Frontal cortex (tissue), 4 donors: ENCODE data around the gene KPNA5. TPM values are rescaled to one million over a fixed set of nuclear protein-coding genes. Genes with fewer than 3 reads are reported as not detected.
A peak's percentile ranks its signal among the peaks of the same experiment; 100 is the strongest.
"Not testable (repeated sequence)": the region's sequence is repeated elsewhere in the genome, so short reads cannot be mapped to it uniquely, and the experiment has no call there.

Source experiments
- DNase-seq, 2 donors: peaks; one replicate each; pipeline ENCODE4 v3.0.0; 2012; ENCODE audit warnings: low spot score in 2 of 2
- FAIRE-seq: peaks from 2 replicates; lab custom pipeline; 2012; peaks lifted over from hg19 to GRCh38; lab: Jason Lieb, UNC
- total RNA-seq: library from RNA; depleted of rRNA; stranded (reverse); fragments of >200 nt; gene quantifications from one replicate; pipeline ENCODE4 v1.2.3, GENCODE V29; 2014
- donor health status: control.
- donor health status: control.
- donor health status: control.

The KPNA5 gene
- 52.6 TPM for total RNA-seq

DNA sequence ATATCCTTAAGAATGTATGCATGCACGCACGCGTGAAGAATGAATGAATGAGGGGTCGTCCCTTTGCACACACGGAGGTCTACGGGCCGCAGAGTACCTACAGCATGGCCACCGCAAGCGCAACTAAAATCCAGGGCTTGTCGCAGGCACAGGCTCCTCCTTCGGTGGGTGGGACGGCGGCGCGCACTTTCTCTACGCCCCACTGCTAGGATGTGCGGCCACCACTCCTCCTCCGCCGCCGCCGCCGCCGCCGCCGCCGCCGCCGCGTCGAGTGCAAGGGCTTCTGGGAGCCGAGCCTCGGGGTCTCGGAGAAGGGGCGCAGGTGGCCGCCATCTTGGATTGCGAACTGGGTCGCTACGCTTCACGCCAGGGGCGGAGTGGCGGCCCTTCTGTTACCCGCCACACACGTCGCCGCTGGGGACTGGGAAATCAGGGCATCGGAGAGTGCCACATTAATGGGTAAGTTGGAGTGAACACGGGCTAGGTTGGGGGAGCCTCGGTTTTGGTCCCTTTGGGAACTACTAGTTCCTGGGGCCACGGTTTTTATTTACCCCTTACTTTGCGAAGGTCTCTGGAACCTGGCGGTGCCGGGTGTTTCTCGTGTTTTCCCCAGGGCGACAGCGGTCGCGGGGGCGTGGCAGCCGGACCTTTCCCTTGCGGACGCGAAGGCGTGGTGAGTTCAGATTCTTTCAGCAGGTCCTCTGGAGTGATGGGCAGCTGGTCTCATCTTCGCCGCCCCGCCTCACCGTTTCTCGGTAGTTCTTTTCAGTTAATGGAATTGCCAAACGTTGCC lies at the start of gene KPNA5:
KPNA5 (plus strand) TSS at position 332 of the 793 bp plus-strand sequence; CDS start at position 456, 124 bp downstream.
- no peak for FAIRE-seq
- peak; percentile 71 to 75 for DNase-seq

DNA sequence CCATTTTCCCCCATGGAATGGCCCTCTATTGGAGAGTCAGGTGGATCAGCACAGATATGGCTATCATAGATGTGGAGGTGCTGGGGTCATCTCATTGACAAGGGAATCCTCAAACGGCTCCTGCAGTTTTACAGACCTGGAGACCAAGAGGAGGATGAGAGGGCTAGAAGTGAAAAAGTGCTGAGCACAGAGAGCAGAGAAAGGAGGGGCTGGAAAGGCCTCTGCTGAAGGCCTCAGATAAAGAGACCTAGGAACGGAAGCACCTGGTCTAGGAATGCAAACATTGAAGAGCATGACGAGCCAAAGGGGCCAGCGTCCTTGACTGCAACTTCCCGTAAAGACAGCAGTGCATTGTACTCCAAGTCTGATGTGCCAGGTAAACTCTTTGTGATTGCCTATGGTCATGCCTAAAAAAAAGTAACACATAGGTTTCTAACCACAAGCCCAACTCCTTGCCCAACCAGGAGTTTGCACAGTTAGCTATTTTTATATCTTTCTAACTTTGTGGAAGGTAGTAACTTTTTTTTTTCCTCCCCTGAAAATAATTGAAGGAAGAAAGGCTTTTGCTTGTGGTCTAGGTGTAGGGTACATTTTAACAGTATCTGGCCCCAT lies 49.5 kb upstream of the KPNA5 start:
- no peak for FAIRE-seq
- DNase-seq = no peak

DNA sequence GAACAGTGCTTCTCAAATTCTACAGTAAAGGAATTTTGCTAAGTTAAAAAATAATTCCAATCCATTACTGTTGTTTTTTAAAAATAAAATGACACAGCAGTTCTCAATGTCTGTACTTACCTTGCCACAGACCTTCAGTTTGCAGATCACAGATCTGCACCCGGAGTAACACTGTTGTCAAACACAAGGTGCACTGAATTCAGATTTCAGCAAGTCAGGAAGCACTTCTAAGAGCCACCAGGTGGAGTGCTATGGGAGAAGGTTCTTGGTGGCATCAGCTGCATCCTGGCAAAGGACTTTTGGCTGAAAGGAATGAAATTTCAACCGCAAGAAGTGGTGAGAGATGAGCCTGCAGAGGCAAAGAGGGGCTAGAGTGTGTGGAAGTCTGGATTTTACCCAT lies 47.3 kb upstream of the KPNA5 start:
- no peak for FAIRE-seq
- no peak for DNase-seq

DNA sequence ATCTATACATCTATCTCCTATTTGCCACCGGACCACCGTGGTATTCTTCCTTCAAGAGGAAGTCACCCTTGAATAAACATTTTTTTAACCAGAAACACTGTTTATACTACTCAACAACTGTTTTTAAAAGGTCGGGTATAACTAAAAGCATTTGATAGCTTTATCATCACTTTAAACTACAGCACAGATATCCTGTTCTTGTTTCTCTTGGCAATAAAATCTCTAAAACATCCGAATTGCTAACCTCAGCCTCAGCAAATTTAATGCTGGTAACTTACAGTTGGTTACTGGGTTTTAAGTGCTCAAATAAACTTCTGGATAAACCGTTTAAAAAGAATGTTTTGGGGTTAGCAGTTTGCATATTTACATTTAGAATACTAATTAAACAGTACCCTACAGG lies 32.9 kb upstream of the KPNA5 start:
- DNase-seq (no peak), FAIRE-seq (no peak)

DNA sequence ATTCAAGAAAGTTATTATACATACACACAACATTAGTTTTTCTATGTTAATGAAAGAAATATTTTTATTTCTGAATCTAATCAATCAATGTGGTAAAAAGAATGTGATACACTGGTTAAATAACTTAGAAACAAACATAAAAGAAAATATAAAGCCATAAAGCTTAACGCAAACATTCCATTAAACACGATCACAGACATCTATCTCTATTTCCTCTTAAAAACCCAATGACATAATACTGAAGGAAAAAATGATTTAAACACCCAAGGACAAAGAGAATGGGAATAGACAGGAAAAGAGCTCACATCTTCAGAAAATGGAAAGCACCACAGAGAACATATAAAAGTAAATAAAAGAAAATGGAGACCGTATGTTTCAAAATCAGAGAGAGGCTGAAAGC lies 31.9 kb upstream of the KPNA5 start:
- DNase-seq (no peak), FAIRE-seq (peak; percentile 17)

DNA sequence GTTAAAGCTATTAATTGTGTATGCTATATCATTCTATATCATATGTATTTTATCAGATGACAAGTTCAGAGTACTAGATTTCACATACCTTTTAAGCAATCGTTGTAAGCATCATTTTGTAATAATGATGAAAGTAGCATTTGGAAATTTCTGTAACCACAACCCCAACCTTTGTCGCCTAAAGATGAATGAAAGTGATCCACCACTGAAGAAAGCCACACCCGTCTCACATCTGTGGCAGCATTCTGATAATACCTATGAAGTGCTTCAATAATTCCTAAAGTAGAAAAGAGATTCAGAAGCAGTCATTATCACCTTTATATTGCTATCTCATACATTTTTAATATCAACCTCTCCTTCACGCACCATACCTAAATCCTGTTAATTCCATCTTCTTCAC lies 29.1 kb upstream of the KPNA5 start:
- DNase-seq = no peak
- FAIRE-seq = no peak

DNA sequence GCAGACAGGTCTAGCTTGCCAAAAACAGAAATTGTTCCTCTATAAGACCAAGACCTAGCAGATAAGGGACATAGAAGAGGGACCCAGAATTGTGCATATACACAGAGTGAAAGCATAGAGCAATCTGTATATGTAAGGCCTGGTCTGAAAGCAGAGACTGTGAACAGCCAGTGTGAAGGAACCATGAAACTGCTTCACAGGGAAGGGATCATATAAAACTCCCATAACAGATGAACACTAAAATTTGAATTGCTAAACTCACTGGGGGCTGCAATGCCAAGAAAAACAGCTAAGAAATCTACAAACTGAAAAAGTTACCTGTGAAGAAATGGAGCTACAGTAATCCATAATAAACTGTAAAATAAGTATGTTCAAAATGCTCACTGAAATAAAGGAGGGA lies 19.4 kb upstream of the KPNA5 start:
- FAIRE-seq = no peak
- DNase-seq = no peak

DNA sequence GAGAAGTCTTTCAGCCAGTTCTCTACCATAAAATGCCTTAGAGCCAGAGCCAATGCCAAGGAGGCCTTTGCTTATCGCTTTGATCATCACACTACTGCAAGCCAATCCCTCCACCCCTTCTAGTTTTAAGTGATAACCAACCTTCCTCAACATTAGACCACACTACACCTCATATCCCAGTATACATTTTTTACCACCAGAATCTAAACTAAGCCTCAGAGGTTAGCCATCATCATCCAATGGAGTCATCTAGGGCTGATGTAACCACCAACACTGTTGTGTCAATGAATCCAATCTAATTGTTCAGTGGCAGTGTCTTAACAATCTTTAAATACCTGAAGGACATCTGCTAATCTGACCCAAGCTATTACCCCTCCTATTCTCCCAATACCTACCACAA lies 18.8 kb upstream of the KPNA5 start:
- DNase-seq (no peak), FAIRE-seq (no peak)

DNA sequence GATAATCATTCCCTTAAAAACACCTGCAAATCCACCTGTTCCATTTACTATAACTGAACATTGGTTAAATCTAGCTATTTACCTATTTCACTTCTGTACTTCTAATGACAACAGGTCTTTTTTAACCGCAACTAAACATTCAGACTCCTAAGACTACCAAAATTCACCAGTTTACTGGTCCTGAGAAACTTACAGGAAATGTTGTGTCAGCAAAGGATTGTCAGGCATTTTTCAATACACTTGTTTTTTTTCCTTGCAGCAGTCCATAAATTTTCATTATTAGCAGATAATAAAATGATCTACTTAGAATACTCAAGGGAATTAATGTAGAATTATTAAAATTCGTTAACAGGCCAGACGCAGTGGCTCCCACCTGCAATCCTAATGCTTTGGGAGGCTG lies 17.7 kb upstream of the KPNA5 start:
- FAIRE-seq (no peak), DNase-seq (no peak)

DNA sequence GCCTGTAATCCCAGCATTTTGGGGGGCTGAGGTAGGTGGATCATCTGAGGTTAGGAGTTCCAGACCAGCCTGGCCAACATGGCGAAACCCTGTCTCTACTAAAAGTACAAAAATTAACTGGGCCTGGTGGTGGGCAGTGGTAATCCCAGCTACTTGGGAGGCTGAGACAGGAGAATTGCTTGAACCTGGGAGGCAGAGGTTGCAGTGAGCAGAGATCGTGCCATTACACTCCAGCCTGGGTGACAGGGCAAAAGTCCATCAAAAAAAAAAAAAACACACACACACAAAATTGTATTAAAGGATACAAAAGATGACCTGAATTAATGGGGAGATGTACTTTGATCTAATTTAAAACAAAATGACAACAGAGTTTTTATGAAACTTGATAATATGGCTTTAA lies 16.8 kb upstream of the KPNA5 start:
- DNase-seq, FAIRE-seq: not testable (repeated sequence)

DNA sequence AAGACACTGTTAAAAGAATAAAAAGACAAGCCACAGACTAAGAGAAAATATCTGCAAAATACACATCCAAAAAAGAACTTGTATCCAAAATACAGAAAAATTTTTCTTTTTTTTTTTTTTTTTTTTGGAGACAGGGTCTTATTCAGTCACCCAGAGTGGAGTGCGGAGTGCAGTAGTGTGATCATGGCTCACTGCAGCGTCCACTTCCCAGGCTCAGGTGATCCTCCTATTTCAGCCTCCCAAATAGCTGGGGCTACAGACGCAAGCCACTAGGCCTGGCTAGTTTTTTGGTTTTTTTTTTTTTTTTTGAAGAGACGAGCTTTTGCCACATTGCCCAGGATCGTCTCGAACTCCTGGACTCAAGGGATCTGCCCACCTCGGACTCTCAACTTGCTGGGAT lies 15.5 kb upstream of the KPNA5 start:
- no peak for FAIRE-seq
- no peak for DNase-seq

DNA sequence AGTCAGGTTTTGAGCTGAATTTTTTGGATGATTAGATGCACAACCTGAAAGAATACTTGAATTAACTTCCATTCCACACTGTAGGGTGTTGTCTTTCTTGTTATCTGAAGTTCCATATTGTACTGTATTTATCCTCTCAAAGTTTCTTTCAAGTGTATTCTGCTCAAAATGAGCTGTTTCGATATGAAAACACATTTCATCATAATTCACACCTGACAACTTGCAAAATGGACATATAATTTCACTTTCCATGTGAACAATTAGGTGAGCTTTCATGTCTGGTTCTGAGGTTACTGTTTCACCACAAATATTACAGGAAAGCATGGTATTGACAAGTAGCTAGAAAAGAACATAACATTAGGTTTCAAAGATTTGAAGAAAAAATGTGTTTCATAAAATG lies 14.1 kb upstream of the KPNA5 start:
- no peak for DNase-seq
- no peak for FAIRE-seq

DNA sequence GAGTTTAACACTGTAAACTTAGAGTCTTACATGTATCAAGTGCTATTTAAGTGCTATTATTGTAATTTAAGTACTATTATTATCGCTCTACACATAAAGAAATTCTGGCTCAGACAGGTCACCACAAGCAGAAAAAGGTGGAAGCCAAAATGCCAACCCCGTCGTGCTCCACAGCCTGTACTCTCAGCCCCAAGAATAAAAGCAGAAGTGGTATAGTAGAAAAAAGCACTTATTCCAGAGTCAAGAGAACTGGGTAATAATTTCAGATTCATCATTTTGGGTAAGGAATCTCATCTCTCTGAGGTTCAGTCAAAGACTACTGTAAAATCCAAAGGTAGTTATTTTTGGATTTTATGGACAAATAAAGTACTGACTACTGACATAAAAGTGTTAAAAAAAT lies 13.4 kb upstream of the KPNA5 start:
- FAIRE-seq = no peak

DNA sequence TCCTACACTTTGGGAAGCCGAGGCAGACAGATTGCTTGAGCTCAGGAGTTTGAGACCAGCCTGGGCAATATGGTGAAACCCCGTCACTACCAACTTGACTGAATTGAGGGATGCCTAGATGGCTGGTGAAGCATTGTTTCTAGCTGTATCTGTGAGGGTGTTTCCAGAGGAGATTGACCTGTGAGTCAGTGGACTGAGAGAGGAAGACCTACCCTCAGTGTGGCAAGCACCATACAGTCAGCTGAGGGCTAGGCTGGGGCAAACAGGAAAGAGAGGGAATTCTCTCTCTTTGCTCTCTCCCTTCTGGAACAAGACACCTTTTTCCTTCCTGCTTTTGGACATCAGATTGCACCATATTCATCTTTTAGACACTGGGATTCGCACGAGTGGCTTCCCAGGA lies 8.7 kb upstream of the KPNA5 start:
- DNase-seq (no peak), FAIRE-seq (no peak)

More for the DNA sequence above, 13.4 kb upstream of the KPNA5 start:
- no peak for DNase-seq

DNA sequence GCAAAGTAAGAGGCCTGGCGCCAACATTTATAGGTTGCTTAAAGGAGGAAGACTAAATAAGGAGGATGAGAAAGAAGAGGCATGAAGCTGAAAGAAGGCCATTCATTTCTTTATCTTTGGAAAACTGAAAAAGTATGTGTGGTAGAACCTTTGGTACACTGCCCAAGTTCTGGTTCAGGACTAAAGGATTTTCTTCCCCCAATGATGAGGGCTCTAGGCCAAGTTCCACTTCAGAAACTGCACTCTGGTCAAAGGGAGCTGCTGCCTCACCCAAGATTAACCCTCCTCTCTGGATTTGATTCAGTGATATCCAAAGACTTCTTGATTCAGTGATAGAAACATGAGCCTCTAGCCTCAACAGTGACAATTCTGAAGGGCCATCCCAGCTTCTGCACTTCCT lies 5.0 kb upstream of the KPNA5 start:
- FAIRE-seq = no peak
- no peak for DNase-seq

DNA sequence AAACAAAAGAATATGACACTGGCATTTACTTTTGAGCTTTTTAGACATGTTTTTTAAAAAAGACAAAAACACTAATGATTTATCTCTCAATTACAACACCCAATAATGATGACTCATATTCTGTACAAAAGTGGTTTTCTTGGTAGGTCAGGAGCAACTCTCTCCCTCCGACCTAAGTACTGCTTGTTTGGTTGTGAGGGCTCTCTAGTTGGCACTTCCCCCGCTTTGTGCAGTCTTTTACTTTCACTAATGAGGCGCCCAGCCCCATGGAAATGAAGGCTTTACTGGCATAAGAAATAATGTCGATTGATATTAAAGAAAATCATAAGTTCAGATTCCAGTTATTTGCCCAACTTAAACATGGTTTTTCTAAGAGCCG lies 1.3 kb downstream of the KPNA5 start:
- DNase-seq = peak in 1 of 2 donors; percentile 19
- no peak for FAIRE-seq

DNA sequence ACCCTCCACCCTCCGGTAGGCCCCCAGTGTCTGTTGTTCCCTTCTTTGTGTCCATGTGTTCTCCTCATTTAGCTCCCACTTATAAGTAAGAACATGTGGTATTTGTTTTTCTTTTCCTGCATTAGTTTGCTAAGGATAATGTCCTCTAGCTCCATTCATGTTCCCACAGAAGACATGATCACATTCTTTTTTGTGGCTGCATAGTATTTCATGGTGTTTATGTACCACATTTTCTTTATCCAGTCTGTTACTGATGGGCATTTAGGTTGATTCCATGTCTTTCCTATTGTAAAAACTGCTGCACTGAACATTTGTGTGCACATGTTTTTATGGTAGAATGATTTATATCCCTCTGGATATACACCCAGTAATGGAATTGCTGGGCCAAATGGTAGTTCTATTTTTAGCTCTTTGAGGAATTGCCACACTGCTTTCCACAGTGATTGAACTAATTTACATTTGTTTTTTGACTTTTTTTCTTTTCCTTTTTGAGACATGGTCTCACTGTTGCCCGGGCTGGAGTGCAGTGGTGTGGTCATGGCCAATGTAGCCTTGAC lies 4.5 kb downstream of the KPNA5 start:
- FAIRE-seq (no peak), DNase-seq (no peak)

DNA sequence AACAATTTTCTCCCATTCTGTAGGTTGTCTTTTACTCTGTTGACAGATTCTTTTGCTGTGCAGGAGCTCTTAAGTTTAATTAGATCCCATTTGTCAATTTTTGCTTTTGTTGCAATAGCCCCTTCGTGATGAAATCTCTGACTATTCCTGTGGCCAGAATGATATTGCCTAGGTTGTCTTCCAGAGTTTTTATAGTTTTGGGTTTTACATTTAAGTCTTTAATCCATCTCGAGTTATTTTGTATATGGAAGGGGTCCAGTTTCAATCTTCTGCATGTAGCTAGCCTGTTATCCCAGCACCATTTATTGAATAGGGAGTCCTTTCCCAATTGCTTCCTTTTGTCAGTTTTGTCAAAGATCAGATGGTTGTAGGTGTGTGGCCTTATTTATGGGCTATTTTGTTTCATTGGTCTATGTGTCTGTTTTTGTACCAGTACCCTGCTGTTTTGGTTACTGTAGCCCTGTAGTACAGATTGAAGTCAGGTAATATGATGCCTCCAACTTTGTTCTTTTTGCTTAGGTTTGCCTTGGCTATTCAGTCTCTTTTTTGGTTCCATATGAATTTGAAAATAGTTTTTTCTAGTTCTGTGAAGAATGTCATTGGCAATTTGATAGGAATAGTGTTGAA lies 5.6 kb downstream of the KPNA5 start:
- not testable (repeated sequence) for FAIRE-seq, DNase-seq

DNA sequence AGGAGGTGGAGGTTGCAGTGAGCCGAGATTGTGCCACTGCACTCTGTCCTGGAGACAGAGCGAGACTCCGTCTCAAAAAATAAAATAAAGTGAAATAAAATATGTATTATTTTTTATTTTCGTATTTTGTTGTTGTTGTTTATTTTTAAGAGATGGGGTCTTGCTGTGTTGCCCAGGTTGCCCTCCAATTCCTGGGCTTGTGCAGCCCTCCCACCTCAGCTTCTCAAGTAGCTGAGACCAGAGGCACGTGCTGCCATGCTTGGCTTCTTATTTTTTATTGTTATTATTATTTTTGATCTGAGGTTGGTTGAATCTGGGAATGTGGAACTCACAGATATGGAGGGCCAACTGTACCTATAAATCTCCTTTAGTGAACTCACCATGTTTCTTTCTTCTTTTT lies 10.1 kb downstream of the KPNA5 start:
- FAIRE-seq (no peak), DNase-seq (no peak)

DNA sequence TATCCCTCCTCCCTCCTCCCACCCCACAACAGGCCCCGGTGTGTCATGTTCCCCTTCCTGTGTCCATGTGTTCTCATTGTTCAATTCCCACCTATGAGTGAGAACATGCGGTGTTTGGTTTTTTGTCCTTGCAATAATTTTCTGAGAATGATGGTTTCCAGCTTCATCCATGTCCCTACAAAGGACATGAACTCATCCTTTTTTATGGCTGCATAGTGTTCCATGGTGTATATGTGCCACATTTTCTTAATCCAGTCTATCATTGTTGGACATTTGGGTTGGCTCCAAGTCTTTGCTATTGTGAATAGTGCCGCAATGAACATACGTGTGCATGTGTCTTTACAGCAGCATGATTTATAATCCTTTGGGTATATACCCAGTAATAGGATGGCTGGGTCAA lies 11.9 kb downstream of the KPNA5 start:
- DNase-seq, FAIRE-seq: not testable (repeated sequence)

DNA sequence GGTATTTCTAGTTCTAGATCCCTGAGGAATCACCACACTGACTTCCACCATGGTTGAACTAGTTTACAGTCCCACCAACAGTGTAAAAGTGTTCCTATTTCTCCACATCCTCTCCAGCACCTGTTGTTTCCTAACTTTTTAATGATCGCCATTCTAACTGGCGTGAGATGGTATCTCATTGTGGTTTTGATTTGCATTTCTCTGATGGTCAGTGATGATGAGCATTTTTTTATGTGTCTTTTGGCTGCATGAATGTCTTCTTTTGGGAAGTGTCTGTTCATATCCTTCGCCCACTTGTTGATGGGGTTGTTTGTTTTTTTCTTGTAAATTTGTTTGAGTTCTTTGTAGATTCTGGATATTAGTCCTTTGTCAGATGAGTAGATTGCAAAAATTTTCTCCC lies 12.3 kb downstream of the KPNA5 start:
- not testable (repeated sequence) for FAIRE-seq, DNase-seq
